A172 (cell line): ENCODE data around the gene C1D. TPM values are rescaled to one million over a fixed set of nuclear protein-coding genes. Genes with fewer than 3 reads are reported as not detected.

Experiments used
- DNase-seq: peaks from one replicate; pipeline ENCODE4 v3.0.0-alpha.2; 2015; ENCODE audit warnings: low spot score
- total RNA-seq: library from RNA; depleted of rRNA; stranded (reverse); fragments of >200 nt; shearing (Covaris generic); gene quantifications from 2 replicates; pipeline ENCODE4 v1.2.3, GENCODE V29; 2014

C1D gene
- total RNA-seq, 1 experiment from 2014 or later: 127 TPM

- no peak for DNase-seq
Measured at GRCh38 chr2:68059784-68060525, 2.8 kb downstream of the C1D start.

DNA sequence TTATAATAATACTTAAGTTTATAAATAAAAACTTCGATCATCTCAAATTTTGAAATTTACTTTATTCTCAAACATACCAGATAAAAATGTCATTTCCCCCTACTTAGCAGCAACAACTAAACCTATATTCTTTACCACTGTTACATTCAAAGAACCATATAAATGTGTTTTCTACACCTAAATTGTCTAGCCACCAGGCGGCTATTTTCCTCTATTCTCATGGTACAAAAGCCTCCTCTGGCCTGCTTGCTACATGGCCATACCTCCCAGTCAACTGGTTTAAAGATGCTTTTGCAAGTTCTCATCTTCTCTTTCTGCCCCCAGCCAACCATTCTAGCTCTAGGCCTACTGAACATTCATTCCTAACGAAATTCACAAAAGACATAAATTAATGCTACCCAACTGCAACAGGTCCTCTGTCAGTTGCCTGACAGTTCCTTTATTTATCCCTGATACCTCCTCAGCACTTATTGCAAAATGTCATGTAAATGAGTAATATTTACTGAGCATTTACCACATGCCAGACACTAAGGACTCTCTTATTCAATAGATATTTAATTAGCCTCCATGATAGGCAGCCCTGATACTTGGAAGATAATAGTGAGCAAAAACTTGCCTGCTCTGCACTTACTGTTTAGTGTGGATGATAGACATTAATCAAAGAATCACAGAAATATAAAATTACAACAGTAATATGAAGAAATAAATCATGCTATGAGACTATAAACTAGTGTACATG is 5.0 kb downstream of the C1D start:
- DNase-seq: no peak

DNA sequence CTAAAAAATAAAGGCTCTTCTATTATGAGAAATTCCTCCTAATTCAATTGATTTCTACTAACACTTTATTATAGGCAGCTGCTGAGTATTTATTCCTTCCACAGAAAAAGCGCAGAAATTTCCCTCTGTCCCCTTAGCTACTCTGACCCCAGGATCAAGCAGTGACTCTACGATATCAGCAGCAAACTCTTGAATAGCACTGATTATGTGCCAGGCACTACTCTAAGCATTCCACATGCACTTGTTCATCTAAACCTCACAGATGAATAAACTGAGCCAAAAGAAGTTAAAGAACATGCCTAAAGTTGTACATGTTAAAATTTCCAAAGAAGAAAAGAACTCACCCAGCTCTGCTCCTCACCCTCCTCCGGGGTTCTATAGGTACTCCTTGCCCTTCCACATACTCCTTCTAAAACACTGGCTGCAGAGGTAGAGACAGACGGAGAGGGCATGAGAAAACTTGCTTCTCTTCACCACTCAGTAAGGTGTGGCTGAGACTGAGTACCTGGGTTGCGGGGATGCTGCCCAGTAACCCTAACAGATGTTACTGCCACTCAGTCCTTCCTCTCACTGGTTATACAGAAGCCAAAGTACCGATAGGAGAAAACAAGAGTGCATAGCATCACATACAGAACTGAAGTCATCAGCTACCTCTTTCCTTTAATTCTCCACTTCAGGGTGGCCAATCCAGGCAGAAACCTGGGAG is 9.9 kb downstream of the C1D start:
- no peak for DNase-seq

- DNase-seq: no peak
Measured at GRCh38 chr2:68050353-68050752, 12.5 kb downstream of the C1D start.

GRCh38 chr2:68046642-68047240 is 16.1 kb downstream of the C1D start:
- DNase-seq: no peak

- no peak for DNase-seq
Measured at GRCh38 chr2:68046224-68046623, 16.6 kb downstream of the C1D start.

GRCh38 chr2:68045342-68045741 is 17.5 kb downstream of the C1D start:
- peak; percentile 79 for DNase-seq

- peak; percentile 82 for DNase-seq
Measured at GRCh38 chr2:68044099-68044498, 18.7 kb downstream of the C1D start.

DNA sequence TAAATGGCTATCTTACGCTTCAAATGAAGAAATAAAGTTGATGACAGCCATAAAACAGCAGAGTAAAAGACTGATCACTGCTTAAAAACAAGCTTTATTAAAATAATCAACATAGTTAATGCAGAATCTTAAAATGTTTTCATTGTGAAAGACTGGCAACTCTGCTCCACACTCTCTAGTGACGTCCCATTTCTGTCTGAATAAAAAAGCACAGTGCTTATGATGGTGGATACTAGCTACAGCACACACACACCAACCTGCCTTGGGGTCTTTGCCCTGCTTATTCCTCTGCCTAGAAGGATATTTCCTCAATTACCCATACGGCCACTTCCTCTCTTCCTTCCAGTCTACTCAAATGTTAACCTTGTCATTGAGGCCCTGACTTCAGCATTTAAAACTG is 19.1 kb downstream of the C1D start:
- DNase-seq: no peak

DNA sequence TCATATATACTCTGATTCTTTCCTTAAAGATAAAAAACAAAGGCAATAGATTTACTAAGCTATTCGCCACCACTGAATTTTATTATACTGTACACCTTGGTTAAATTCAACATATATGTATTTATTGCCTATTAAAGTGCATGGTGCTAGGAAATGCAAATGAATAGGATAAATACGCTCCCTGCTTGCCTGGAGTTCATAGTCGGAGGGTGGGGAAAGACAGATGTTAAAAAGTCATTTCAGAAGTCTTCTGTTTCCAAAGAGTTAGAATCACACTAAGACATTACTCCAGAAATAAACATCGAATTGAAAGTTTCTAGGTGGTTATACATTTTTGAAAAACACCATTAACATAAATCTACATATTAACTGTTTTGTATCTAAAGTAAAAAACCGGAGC is 19.8 kb downstream of the C1D start:
- no peak for DNase-seq

DNA sequence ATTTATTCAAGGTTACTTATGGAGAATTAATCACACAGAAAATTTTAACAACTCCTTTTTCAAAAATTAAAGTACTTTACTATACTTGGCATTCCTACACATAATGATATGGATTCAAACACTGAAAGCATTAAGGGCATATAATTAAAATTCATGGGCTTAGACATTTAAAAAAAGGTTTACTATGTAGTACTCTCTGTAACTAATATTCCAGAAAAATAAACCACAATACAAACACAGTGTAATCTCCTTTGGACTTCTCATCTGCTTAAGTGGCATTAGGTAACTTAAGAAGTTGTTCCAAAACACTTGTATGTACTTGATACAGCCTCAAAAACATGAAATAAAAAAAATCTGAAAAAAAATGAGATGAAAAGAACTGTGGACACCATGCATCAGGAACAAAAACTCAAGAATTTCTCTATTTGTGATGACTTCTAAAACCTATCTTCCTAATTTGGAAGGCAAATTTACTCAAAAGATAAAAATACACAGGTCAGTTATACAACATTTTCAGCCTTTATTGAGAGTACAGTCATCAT is 21.0 kb downstream of the C1D start:
- no peak for DNase-seq

DNA sequence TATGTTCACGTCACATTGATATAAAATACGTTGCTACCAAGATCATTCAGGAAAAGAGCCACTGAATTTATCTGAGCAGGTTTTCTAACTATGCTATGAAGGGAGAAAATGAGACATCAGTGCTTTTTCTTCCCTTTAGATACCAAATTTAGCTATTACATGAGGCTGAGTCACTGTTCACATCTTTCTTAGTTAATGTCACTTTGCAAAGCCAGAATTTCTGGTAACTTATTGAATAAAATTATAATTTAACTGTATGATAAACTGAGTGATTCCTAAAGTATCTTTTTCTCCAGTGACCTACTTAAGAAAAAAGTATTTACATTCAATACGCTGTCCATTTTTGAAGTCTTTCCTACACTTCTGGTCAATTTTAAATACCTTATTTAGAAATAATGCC is 22.7 kb downstream of the C1D start:
- DNase-seq: no peak

GRCh38 chr2:68039317-68039716 is 23.5 kb downstream of the C1D start:
- no peak for DNase-seq

- no peak for DNase-seq
Measured at GRCh38 chr2:68032702-68033101, 30.1 kb downstream of the C1D start.

- peak; percentile 65 for DNase-seq
Measured at GRCh38 chr2:68031542-68032160, 31.2 kb downstream of the C1D start.

DNA sequence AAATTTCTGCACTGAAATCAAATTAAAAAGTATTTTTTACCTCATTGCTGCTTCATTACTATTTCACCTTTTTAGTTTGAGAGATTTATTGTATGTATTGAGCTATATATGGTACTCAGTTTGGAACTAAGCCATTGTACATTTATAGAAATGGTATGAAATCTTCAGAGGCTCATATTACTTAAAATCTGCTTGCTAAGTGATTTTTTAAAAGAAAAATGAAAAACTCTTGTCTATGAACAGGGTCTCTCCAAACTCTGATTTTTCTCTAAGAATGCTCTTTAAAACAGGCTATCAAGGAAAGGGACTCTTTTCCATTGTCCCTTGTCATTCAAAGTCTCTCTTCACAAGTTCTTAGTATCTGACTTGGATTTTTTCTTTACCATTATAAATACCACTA is 31.8 kb downstream of the C1D start:
- DNase-seq: no peak

- no peak for DNase-seq
Measured at GRCh38 chr2:68030529-68030928, 32.3 kb downstream of the C1D start.

- DNase-seq: peak; percentile 85
Measured at GRCh38 chr2:68027959-68028358, 34.8 kb downstream of the C1D start.

DNA sequence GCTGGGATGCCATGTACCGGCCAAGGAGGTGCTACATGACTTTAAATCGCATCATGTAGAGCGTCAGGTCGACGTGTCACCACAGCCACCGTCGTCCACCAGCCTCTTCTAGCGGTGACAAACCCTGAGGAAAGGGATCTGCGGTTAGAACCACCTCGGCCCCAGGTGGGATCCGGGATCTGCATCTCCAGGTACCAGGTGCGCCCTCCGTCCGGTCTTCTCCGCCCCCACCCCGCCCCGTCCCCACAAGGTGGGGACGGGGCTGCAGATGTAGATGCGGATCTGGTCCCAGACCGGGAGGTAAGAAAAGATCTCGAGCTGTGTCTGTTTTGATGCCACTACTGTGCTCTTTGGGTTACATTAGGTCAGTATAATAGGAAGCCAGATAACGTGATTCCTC is 38.4 kb downstream of the C1D start:
- DNase-seq: no peak

DNA sequence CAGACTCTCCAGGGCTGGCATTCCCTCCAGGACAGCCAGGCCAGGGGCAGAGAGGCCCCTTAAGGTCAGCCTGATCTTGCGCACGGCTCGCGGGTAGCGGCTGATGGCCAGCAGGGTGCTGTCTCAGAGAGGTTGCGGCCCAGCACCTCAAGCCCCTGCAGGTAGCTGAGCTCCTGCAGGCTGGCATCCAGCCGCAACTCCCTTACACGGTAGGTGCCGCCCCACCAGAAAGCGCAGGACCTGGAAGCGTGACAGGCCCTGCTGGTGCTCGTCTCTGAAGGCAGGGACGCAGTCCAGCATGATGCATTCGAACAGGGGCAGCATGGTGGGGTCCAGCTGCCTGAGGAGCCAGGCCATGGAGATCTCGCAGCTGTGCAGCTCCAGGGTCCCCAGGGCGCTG is 38.9 kb downstream of the C1D start:
- DNase-seq: no peak

DNA sequence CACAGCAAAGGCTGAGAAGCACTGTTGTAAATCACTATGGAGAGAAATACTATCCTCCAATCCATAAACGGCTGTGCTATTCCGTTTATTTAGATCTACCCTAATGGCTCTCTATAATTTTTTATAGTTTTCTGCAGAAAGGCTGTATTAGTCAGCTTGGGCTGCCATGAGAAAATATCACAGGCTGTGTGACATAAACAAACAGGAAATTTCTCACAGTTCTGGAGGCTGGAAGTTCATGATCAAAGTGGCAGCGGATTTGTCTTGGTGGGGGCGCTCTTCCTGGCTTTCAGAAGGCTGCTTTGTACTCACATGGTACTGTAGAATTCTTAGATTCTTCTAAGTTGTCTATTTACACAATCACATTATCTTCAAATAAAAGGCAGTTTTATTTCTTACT is 44.1 kb downstream of the C1D start:
- no peak for DNase-seq

DNA sequence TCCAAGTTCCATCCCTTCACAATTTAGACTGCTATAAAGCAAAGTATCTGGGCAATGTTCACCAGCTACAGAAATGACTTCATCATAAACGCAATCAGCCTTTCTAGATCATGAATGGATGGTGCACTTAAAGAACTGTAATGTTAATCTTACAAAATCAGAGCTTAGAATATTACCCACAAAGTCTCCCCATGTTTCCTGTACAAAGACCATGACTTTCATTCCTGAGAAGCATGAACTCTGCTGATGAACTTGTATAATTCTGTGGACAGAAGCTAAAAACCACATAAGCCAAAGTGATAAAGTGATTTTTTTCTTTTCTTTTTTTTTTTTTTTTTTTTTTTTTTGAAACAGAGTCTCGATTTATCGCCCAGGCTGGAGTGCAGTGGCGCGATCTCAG is 53.3 kb downstream of the C1D start:
- no peak for DNase-seq
